GM12872 (cell line): ENCODE data around the gene MEFV.

Experiments used
- CTCF ChIP-seq: IDR thresholded peaks from 3 replicates; pipeline ENCODE4 v1.5.1; 2011; ENCODE audit warnings: low read depth, mild to moderate bottlenecking, low read length, moderate library complexity; ENCODE audit not compliant: insufficient read depth

The MEFV gene

DNA sequence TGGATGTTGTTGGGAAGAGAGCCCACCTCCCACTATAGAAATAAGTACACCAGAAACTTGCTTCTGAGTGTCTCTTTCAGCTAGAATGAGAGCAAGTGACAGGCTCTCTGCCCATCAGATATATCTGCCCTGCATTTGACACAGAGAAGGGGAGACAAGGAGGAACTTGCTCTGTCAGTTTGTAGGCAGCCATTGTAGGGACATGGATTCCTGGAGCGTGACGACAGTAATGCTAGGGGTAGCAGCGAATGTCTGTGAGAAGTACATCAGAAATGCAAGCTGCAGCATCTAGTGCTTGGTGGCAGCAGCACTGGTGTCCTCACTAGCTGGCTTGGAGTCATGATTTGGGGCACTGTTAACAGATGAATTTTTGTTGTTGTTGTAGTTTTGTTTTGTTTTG is 44.4 kb downstream of the MEFV start:
- no peak for TF ChIP-seq CTCF

DNA sequence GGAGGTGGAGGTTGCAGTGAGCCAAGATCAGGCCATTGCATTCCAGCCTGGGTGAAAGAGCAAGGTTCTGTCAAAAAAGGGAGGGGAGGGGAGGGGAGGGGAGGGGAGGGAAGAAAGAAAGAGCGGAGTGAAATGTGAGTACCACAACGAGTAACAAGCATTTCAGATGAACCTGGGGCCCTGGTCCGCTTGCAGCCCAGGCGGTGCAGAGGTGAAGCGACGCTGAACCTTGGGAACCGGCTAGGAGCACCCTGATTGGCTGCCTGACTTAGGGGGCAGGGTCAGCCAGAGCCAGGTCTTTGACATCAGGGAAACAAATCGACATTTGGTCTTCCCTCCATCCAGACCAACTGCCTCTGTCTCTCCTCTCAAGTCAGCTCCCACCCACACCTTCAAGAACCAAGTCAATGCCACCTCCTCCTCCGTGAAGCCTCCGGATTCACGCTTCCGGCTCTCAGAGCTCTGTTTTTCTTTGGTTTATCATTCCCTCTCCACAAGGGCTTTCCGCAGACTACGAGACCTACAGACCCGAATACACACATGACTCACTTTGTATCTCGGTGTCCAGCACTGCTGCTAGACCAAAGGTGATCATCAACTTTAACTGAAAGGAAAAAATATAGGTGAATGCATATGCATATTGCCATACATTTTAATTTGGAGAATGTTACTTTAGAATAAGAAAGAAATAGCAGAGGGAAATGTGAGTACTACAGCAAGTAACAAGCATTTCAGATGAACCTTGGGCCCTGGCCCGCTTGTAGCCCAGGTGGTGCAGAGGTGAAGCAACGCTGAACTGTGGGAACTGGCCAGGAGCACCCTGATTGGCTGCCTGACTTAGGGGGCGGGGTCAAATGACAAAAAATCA is 49.1 kb downstream of the MEFV start:
- no peak for TF ChIP-seq CTCF

DNA sequence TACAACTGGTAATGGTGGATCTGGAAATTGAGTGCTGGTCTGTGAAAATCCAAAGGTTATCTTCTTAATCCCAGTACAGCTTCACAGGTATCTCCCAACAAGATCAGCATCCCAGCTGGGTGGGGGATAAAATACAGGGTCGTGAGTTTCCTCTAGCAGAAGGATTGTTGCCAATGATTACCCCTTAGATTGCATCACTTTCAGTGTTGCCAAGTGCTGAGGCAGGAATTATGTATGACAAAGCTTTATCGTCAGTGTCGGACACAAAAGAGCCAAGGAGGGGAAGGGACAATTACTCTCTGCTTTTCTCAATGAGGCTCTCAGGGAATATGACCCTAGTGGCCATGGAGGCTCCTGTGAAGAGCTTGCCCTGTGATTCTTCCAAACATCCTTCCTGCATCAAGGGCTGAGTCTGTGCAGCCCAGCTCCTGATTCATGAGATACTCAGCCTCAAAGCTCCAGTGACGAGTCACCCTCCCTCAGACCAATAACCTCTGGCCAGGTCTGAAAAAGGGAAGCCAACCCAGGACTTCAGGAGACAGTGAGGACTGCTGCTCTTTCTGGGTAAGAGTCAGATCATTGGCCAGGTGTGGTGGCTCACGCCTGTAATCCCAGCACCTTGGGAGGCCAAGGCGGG is 53.4 kb downstream of the MEFV start:
- no peak for TF ChIP-seq CTCF

- TF ChIP-seq CTCF: no peak
Measured at GRCh38 chr16:3198334-3199072, 57.9 kb downstream of the MEFV start.

- no peak for TF ChIP-seq CTCF
Measured at GRCh38 chr16:3195975-3196374, 60.5 kb downstream of the MEFV start.

DNA sequence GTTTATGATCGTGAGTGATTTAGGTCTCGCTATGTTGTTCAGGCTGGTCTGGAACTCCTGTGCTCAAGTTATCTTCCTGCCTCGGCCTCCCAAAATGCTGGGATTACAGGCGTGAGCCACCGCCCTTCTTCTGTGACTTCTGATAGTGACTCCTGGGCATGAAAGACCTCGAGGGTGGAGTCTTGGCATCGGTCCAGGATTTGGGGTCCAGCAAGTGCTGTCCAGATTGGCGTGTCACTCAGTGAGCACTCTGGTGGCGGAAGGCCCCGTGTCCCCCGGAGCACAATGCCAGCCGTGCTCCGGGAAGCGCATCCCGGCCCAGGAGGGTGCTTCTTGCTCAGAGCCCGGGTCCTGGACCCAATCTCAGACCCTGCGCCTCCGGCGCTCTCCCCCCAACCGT is 61.6 kb downstream of the MEFV start:
- TF ChIP-seq CTCF: no peak
